GM20000 (cell line): ENCODE results near the gene UBTD1.

ENCODE experiments used
- DNase-seq: peaks from one replicate; pipeline ENCODE4 v3.0.0; 2012; ENCODE audit warnings: low spot score
- CTCF ChIP-seq: IDR thresholded peaks from 2 replicates; pipeline ENCODE4 v1.5.1; 2012; ENCODE audit warnings: mild to moderate bottlenecking, control low read depth; ENCODE audit errors: extremely low read depth, missing control alignments

Gene UBTD1

GRCh38 chr10:97563337-97563736, 64.6 kb downstream of the UBTD1 start:
- TF ChIP-seq CTCF: no peak
- no peak for DNase-seq

- no peak for TF ChIP-seq CTCF
- DNase-seq: no peak
Measured at GRCh38 chr10:97564776-97565175, 66.1 kb downstream of the UBTD1 start.

- no peak for TF ChIP-seq CTCF
- no peak for DNase-seq
Measured at GRCh38 chr10:97566336-97566996, 67.7 kb downstream of the UBTD1 start.

- TF ChIP-seq CTCF: no peak
- DNase-seq: no peak
Measured at GRCh38 chr10:97567891-97568290, 69.2 kb downstream of the UBTD1 start.

- TF ChIP-seq CTCF: no peak
- DNase-seq: no peak
Measured at GRCh38 chr10:97570146-97570788, 71.5 kb downstream of the UBTD1 start.

GRCh38 chr10:97570789-97571471, 72.2 kb downstream of the UBTD1 start:
- DNase-seq: no peak
- no peak for TF ChIP-seq CTCF

GRCh38 chr10:97571622-97572021, 72.9 kb downstream of the UBTD1 start:
- no peak for DNase-seq
- no peak for TF ChIP-seq CTCF
